Measurements from ENCODE around the gene MPHOSPH6.

GRCh38 chr16:82156761-82157533 is 13.1 kb downstream of the MPHOSPH6 start:
- TF ChIP-seq, protein P1, sequence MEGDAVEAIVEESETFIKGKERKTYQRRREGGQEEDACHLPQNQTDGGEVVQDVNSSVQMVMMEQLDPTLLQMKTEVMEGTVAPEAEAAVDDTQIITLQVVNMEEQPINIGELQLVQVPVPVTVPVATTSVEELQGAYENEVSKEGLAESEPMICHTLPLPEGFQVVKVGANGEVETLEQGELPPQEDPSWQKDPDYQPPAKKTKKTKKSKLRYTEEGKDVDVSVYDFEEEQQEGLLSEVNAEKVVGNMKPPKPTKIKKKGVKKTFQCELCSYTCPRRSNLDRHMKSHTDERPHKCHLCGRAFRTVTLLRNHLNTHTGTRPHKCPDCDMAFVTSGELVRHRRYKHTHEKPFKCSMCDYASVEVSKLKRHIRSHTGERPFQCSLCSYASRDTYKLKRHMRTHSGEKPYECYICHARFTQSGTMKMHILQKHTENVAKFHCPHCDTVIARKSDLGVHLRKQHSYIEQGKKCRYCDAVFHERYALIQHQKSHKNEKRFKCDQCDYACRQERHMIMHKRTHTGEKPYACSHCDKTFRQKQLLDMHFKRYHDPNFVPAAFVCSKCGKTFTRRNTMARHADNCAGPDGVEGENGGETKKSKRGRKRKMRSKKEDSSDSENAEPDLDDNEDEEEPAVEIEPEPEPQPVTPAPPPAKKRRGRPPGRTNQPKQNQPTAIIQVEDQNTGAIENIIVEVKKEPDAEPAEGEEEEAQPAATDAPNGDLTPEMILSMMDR (IDR thresholded peaks at IDR 0.05; ENCODE audit: extremely low read depth in 1 of 2, insufficient read depth in 1 of 2, low read depth in 1 of 2, low read length in 2 of 2), result no peak
- TF ChIP-seq MAX (IDR thresholded peaks at IDR 0.05; ENCODE audit: insufficient read depth, insufficient read length), result no peak
- no peak for TF ChIP-seq EZH2 (IDR thresholded peaks at IDR 0.05; ENCODE audit: borderline replicate concordance, low read depth, low read length, severe bottlenecking)
- no peak for TF ChIP-seq POLR2A (IDR thresholded peaks at IDR 0.05; ENCODE audit: low read depth, low read length)
- no peak for TF ChIP-seq FOS (IDR thresholded peaks at IDR 0.05; ENCODE audit: borderline replicate concordance, insufficient read depth, low read length)
- TF ChIP-seq JUN (IDR thresholded peaks at IDR 0.05; ENCODE audit: borderline replicate concordance, insufficient read depth, insufficient read length, low read depth), result no peak
- no peak for TF ChIP-seq POLR2AphosphoS5 (IDR thresholded peaks at IDR 0.05; ENCODE audit: insufficient read depth, low read depth, low read length)
- no peak for TF ChIP-seq GATA2 (IDR thresholded peaks at IDR 0.05; ENCODE audit: insufficient read depth, insufficient read length, low read depth, low read length)
- TF ChIP-seq MYC (IDR thresholded peaks at IDR 0.05; ENCODE audit: low read depth, low read length), result no peak

Measured in endothelial cell of umbilical vein (primary cell).